Kasumi-1 (cell line): ENCODE measurements around the gene MFAP1.
A peak's percentile ranks its signal among the peaks of the same experiment; 100 is the strongest.

Source experiments
- DNase-seq, 2 experiments: peaks; one replicate each; lab custom pipeline; 2025; lab: John Stamatoyannopoulos, UW

MFAP1 gene

GRCh38 chr15:43776101-43776717 is 48.3 kb downstream of the MFAP1 start:
- DNase-seq = no peak

- DNase-seq = no peak
Observed at GRCh38 chr15:43775411-43775965, 49.0 kb downstream of the MFAP1 start.

- DNase-seq = no peak
Observed at GRCh38 chr15:43774062-43774461, 50.4 kb downstream of the MFAP1 start.

- no peak for DNase-seq
Observed at GRCh38 chr15:43772624-43773023, 51.9 kb downstream of the MFAP1 start.

GRCh38 chr15:43771816-43772215 is 52.7 kb downstream of the MFAP1 start:
- no peak for DNase-seq

- DNase-seq = peak; percentile 52 to 58
Observed at GRCh38 chr15:43769584-43770228, 54.8 kb downstream of the MFAP1 start.

- DNase-seq = no peak
Observed at GRCh38 chr15:43763819-43764446, 60.6 kb downstream of the MFAP1 start.

GRCh38 chr15:43762824-43763223 is 61.7 kb downstream of the MFAP1 start:
- DNase-seq = no peak
